ENCODE measurements around the gene GMDS.

Gene GMDS

DNA sequence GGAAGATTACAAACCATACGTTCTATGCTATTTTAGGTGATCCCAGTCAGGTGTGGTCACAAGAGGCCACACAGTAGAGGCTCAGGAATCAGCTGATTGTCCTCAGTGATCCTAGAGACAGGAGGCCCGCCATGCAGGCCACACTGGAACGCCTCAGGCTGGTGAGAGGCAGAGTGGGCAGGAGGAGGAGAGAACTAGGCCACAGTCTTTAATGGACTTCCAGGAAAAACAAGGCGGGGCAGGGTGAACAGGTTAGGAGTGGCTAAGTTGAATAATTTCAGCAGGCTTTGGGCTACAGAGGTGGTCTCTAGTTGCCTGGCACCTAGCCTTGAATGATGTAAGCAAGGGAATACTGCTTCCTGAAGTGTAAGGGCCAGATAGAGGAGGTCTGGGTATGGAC is 101.2 kb downstream of the GMDS start:
- no peak overlapping the region for H3K27ac ChIP-seq (ENCODE audit: low read depth, low read length)
- no peak overlapping the region for H3K9ac ChIP-seq (ENCODE audit: low read length)
- H3K4me1 ChIP-seq (ENCODE audit: insufficient read depth, low read length), result no peaks in the 10 kb centered on the region
- no peaks in the 10 kb centered on the region for H3K9me3 ChIP-seq (ENCODE audit: low read length)
- no peaks in the 10 kb centered on the region for H3K27me3 ChIP-seq (ENCODE audit: control insufficient read depth in 1 of 2, insufficient read depth in 2 of 2, low read length in 2 of 2)
- no peak overlapping the region for H3K4me3 ChIP-seq (ENCODE audit: low read depth in 1 of 2, low read length in 2 of 2)
- no peaks in the 10 kb centered on the region for H3K36me3 ChIP-seq (ENCODE audit: insufficient read depth, low read length)

DNA sequence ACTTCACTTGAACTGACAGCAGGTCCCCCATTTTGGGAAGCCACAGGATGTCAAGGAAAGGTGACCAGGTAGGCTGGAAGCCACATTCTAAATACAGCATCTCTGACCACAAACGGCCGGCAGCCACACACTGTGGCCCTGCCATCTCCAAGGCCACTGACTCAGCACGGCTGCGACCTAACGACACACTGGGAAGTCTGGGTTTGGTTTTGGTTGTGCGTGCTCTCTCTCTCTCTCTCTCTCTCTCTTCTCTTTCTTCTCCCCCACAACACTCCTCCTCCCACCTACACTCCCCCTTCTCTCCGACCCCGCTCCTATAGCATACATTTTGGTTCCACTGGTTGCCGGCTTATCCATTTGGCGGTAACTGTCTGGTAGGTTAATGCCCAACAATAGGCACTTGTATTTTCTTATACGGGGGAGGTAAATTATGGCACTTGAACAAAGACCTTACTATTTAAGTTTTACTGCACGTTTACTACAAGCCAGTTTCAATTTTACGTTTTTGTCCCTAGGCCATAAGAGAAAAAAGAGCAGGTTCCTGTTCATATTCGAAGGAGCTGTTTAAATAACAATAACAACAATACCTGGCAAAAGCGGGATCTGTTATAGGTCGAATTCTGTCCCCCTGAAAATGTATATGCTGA is 103.6 kb downstream of the GMDS start:
- Histone ChIP-seq H3K36me3 (ENCODE audit: insufficient read depth, low read length) (no peaks in the 10 kb centered on the region), H3K4me3 (ENCODE audit: low read depth in 1 of 2, low read length in 2 of 2) (no peak overlapping the region), H3K4me1 (ENCODE audit: insufficient read depth, low read length) (no peaks in the 10 kb centered on the region), H3K27ac (ENCODE audit: low read depth, low read length) (no peak overlapping the region), H3K9me3 (ENCODE audit: low read length) (no peaks in the 10 kb centered on the region), H3K27me3 (ENCODE audit: control insufficient read depth in 1 of 2, insufficient read depth in 2 of 2, low read length in 2 of 2) (no peaks in the 10 kb centered on the region), H3K9ac (ENCODE audit: low read length) (no peak overlapping the region)

DNA sequence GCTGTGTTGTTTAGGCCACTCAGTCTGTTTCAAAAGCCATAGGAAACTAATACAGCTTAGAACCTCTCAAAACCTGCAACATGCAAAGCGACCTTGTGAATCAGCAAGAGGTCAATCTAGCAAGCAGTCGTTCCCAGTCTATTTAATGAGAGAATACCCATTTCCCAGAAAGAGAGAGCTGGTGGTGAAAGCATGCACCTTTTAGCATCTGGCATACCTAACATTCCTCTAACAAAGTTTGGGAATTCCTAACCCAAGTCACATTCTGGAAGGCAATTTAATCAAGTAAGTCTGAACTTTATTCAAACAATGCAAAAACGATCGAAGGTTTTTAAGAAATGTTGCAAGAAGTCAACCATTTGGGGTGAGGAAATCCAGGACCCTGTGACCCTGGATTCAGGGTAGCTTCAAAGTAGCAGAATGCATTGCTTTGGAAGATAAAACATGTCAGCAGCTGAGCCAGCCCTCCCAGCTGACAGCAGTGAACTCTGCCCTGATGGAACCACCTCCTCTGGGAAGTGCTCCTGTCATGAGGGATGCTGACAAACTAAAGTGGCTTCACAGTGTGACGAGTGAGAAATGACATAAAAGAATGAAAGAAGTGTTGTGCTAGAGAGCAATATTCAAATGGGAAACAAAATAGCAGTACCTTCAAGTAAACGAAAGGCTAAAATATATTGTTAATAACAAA is 104.8 kb downstream of the GMDS start:
- Histone ChIP-seq H3K27me3 (ENCODE audit: control insufficient read depth in 1 of 2, insufficient read depth in 2 of 2, low read length in 2 of 2) (no peaks in the 10 kb centered on the region), H3K9ac (ENCODE audit: low read length) (no peak overlapping the region), H3K36me3 (ENCODE audit: insufficient read depth, low read length) (no peaks in the 10 kb centered on the region), H3K4me3 (ENCODE audit: low read depth in 1 of 2, low read length in 2 of 2) (no peak overlapping the region), H3K27ac (ENCODE audit: low read depth, low read length) (no peak overlapping the region), H3K4me1 (ENCODE audit: insufficient read depth, low read length) (no peaks in the 10 kb centered on the region), H3K9me3 (ENCODE audit: low read length) (no peaks in the 10 kb centered on the region)

DNA sequence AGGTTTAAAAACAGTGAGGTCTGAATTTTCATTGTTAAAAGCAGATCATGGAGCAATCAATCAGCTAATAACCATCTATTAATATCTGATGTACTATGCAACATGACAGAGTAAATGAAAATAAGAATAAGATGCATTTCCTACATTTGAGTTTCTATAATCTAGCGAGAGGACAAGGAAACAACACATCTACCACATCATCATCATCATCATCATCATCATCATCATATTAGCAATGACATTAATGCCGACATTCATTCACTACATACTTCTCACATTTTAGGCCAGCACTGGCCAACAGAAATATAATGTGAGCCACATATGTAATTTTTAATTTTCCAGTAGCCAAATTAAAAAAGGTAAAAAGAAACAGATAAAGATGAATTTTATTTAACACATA is 110.0 kb downstream of the GMDS start:
- no peaks in the 10 kb centered on the region for H3K27me3 ChIP-seq (ENCODE audit: control insufficient read depth in 1 of 2, insufficient read depth in 2 of 2, low read length in 2 of 2)
- H3K4me1 ChIP-seq (ENCODE audit: insufficient read depth, low read length), result peaks cover 6% of the 10 kb centered on the region
- H3K36me3 ChIP-seq (ENCODE audit: insufficient read depth, low read length), result no peaks in the 10 kb centered on the region
- H3K27ac ChIP-seq (ENCODE audit: low read depth, low read length), result no peak overlapping the region
- H3K4me3 ChIP-seq (ENCODE audit: low read depth in 1 of 2, low read length in 2 of 2), result no peak overlapping the region
- no peak overlapping the region for H3K9ac ChIP-seq (ENCODE audit: low read length)
- no peaks in the 10 kb centered on the region for H3K9me3 ChIP-seq (ENCODE audit: low read length)

DNA sequence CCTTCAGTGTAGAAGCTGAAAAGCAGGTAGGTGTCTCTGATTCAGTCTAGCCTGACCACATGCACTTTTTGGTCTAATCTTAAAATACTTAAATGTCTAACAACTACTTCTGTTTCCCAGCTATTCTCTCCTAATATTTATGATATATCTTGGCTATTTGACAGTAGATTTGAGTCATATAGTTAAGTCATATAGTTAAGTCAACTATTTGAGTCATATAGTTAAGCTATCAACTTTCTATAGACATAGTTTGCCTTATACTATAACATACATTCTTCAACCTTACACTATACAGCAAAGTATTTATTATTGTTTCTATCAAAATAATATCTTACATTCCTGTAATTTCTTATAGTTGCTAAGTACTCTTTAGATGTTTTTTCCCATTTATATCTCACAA is 110.9 kb downstream of the GMDS start:
- no peaks in the 10 kb centered on the region for H3K36me3 ChIP-seq (ENCODE audit: insufficient read depth, low read length)
- no peaks in the 10 kb centered on the region for H3K27me3 ChIP-seq (ENCODE audit: control insufficient read depth in 1 of 2, insufficient read depth in 2 of 2, low read length in 2 of 2)
- H3K27ac ChIP-seq (ENCODE audit: low read depth, low read length), result no peak overlapping the region
- no peak overlapping the region for H3K4me3 ChIP-seq (ENCODE audit: low read depth in 1 of 2, low read length in 2 of 2)
- no peaks in the 10 kb centered on the region for H3K9me3 ChIP-seq (ENCODE audit: low read length)
- H3K4me1 ChIP-seq (ENCODE audit: insufficient read depth, low read length), result peaks cover 6% of the 10 kb centered on the region
- no peak overlapping the region for H3K9ac ChIP-seq (ENCODE audit: low read length)

DNA sequence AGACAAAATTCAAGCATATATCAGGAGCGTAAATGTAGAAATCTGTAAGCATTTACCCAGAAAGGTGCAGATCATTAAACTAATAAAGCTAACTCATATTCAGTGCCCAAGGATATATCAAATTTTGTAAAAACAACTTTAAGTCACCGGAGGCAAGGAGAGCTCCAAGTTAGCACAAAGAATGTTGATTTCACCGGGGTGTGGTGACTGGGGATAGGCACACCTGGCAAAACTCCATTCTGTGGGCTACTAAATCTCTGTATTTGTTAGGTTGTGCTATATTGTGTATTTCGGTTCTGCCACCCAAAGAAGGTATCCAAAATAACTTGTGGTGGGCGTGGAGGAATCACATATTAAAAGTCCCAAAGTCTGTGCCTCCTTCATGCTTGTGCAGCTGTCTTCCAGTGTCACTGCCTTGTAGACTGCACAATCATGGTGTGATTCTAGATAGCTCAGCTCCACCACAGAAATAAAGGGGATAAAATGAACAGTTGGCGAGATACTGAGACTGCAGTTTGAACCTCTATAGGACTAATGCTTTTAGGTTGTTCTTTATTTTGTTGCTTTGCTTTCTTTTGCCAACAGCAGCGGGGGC is 111.6 kb downstream of the GMDS start:
- Histone ChIP-seq H3K36me3 (ENCODE audit: insufficient read depth, low read length) (no peaks in the 10 kb centered on the region), H3K9me3 (ENCODE audit: low read length) (no peaks in the 10 kb centered on the region), H3K27ac (ENCODE audit: low read depth, low read length) (no peak overlapping the region), H3K4me3 (ENCODE audit: low read depth in 1 of 2, low read length in 2 of 2) (no peak overlapping the region), H3K27me3 (ENCODE audit: control insufficient read depth in 1 of 2, insufficient read depth in 2 of 2, low read length in 2 of 2) (no peaks in the 10 kb centered on the region), H3K4me1 (ENCODE audit: insufficient read depth, low read length) (peaks cover 6% of the 10 kb centered on the region), H3K9ac (ENCODE audit: low read length) (no peak overlapping the region)

DNA sequence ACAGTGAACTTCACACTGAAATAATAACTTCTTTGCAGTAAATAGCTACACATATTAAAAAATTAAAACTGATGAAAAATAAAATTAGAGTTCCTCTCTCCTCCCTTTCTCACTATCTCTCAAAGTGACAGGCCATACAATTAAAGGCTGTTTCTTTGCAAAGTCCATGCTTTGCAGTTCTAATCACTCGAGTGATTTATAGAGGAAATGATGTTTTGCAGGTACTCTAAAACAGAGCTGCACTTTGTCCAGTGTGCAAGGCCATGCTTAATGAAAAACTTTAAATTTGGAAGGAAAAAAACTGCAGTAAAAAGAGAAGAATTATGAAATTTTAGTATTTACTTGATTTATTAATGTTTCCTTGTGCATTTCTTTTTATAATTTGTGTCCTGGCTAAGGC is 112.5 kb downstream of the GMDS start:
- Histone ChIP-seq H3K27ac (ENCODE audit: low read depth, low read length) (no peak overlapping the region), H3K36me3 (ENCODE audit: insufficient read depth, low read length) (no peaks in the 10 kb centered on the region), H3K9me3 (ENCODE audit: low read length) (no peaks in the 10 kb centered on the region), H3K4me3 (ENCODE audit: low read depth in 1 of 2, low read length in 2 of 2) (no peak overlapping the region), H3K9ac (ENCODE audit: low read length) (no peak overlapping the region), H3K4me1 (ENCODE audit: insufficient read depth, low read length) (peaks cover 6% of the 10 kb centered on the region), H3K27me3 (ENCODE audit: control insufficient read depth in 1 of 2, insufficient read depth in 2 of 2, low read length in 2 of 2) (no peaks in the 10 kb centered on the region)

DNA sequence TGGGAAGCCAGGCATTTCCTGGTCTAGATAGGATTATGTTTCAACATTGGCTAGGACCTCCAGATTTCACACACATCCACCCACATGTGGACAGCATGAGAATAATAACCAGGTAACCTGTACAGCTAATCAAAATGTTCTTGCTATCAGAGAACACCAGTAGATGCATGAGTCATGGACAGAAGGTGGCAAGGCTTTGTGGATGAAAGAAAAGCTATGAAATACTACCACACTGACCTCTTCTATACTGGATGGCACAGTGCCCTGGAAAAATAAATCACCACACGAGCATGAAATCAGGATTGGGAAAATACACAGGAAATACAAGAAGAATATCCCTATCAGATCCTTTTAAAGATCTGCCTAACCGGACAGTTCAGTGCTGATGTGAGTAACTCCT is 113.0 kb downstream of the GMDS start:
- no peak overlapping the region for H3K9ac ChIP-seq (ENCODE audit: low read length)
- H3K9me3 ChIP-seq (ENCODE audit: low read length), result no peaks in the 10 kb centered on the region
- no peak overlapping the region for H3K4me3 ChIP-seq (ENCODE audit: low read depth in 1 of 2, low read length in 2 of 2)
- no peaks in the 10 kb centered on the region for H3K27me3 ChIP-seq (ENCODE audit: control insufficient read depth in 1 of 2, insufficient read depth in 2 of 2, low read length in 2 of 2)
- peaks cover 6% of the 10 kb centered on the region for H3K4me1 ChIP-seq (ENCODE audit: insufficient read depth, low read length)
- H3K36me3 ChIP-seq (ENCODE audit: insufficient read depth, low read length), result no peaks in the 10 kb centered on the region
- no peak overlapping the region for H3K27ac ChIP-seq (ENCODE audit: low read depth, low read length)

DNA sequence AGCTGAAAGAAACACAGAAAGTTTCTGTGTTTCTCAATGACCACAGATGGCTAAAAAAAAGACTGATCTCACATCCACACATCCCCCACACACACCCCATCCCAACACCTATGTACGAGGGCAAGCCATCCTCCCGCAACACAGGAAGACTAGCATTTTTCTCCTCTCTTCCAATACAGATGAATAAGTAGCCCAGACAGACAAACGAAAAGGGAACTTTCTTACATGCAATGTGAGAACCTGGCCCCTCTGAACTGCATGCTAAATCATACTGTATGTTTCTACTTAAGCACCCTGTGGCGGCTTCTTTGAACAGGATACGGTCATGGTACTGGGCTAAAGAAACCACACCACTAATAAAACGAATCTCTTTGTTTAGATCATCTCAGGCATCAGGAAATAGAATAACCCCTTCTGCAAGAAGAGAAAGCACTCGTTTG is 116.2 kb downstream of the GMDS start:
- Histone ChIP-seq H3K27ac (ENCODE audit: low read depth, low read length) (no peak overlapping the region), H3K9ac (ENCODE audit: low read length) (no peak overlapping the region), H3K4me3 (ENCODE audit: low read depth in 1 of 2, low read length in 2 of 2) (no peak overlapping the region), H3K36me3 (ENCODE audit: insufficient read depth, low read length) (no peaks in the 10 kb centered on the region), H3K27me3 (ENCODE audit: control insufficient read depth in 1 of 2, insufficient read depth in 2 of 2, low read length in 2 of 2) (no peaks in the 10 kb centered on the region), H3K9me3 (ENCODE audit: low read length) (no peaks in the 10 kb centered on the region), H3K4me1 (ENCODE audit: insufficient read depth, low read length) (peaks cover 6% of the 10 kb centered on the region)

DNA sequence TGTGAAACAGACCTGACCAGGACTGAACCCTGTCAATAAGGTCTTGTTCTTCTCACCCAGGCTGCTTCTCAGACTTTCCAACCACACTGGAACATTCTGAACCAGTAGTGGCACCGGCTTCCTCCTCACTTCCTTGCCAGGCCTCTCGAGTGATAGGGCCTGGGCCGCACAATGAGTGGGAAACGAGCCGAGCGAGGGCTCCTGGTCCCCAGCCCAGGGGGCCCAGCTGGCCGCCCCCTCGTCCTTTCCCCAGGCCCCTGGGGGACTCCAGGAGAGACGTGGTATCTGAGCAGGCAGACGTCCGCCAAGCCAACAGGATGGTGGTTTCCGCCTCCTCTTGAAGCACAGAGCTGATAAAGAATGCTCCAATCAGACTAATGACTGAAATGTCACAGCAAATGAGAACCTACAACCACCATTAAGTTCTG is 117.9 kb downstream of the GMDS start:
- no peaks in the 10 kb centered on the region for H3K4me1 ChIP-seq (ENCODE audit: insufficient read depth, low read length)
- no peaks in the 10 kb centered on the region for H3K9me3 ChIP-seq (ENCODE audit: low read length)
- H3K27me3 ChIP-seq (ENCODE audit: control insufficient read depth in 1 of 2, insufficient read depth in 2 of 2, low read length in 2 of 2), result no peaks in the 10 kb centered on the region
- no peak overlapping the region for H3K27ac ChIP-seq (ENCODE audit: low read depth, low read length)
- H3K4me3 ChIP-seq (ENCODE audit: low read depth in 1 of 2, low read length in 2 of 2), result no peak overlapping the region
- H3K9ac ChIP-seq (ENCODE audit: low read length), result no peak overlapping the region
- H3K36me3 ChIP-seq (ENCODE audit: insufficient read depth, low read length), result no peaks in the 10 kb centered on the region

DNA sequence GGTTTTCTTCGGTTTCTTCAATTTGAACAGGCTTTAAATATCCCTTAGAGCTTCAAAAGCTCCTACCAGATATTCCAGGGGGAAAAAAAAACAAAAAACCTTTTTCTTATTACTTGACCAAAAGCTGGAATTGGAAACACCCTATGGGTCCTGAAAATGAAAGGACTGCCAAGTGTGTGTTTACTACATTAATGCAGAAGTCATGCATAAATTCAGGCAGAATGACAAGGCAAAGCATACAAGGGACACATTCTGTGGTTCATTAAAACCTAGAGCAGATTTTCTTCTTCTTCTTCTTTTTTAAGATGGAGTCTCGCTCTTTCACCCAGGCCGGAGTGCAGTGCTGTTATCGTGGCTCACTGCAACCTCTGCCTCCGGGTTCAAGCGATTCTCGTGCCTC is 119.1 kb downstream of the GMDS start:
- Histone ChIP-seq H3K9ac (ENCODE audit: low read length) (no peak overlapping the region), H3K27ac (ENCODE audit: low read depth, low read length) (no peak overlapping the region), H3K36me3 (ENCODE audit: insufficient read depth, low read length) (no peaks in the 10 kb centered on the region), H3K4me1 (ENCODE audit: insufficient read depth, low read length) (no peaks in the 10 kb centered on the region), H3K4me3 (ENCODE audit: low read depth in 1 of 2, low read length in 2 of 2) (no peak overlapping the region), H3K27me3 (ENCODE audit: control insufficient read depth in 1 of 2, insufficient read depth in 2 of 2, low read length in 2 of 2) (no peaks in the 10 kb centered on the region), H3K9me3 (ENCODE audit: low read length) (no peaks in the 10 kb centered on the region)

DNA sequence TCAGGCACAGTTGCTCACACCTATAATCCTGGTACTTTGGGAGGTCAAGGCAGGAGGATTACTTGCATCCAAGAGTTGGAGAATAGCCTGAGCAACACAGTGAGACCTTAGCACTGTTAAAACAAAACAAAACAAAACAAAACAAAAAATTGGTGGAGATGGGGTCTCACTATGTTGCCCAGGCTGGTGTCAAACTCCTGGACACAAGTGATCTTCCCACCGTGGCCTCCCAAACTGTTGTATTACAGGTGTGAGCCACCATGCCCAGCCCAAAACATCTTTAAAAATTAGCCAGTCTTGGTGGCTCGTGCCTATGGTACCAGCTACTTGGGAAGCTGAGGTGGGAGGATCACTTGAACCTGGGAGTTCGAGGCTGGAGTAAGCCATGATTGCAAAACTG is 120.2 kb downstream of the GMDS start:
- Histone ChIP-seq H3K9me3 (ENCODE audit: low read length) (no peaks in the 10 kb centered on the region), H3K9ac (ENCODE audit: low read length) (no peak overlapping the region), H3K4me3 (ENCODE audit: low read depth in 1 of 2, low read length in 2 of 2) (no peak overlapping the region), H3K27ac (ENCODE audit: low read depth, low read length) (no peak overlapping the region), H3K4me1 (ENCODE audit: insufficient read depth, low read length) (no peaks in the 10 kb centered on the region), H3K36me3 (ENCODE audit: insufficient read depth, low read length) (no peaks in the 10 kb centered on the region), H3K27me3 (ENCODE audit: control insufficient read depth in 1 of 2, insufficient read depth in 2 of 2, low read length in 2 of 2) (no peaks in the 10 kb centered on the region)

All from muscle layer of colon (tissue), 2 donors.